Breast epithelium (tissue), 3 donors: ENCODE data around the gene SEC61A1.

Experiments used
- CTCF ChIP-seq, 3 donors: fragments of 450-650 bp; IDR thresholded peaks; one replicate each; pipeline ENCODE4 v1.5.1; 2016 to 2017; ENCODE audit warnings: antibody characterized with exemption in 3 of 3, mild to moderate bottlenecking in 3 of 3, moderate library complexity in 3 of 3
- POLR2A ChIP-seq: fragments of 450-650 bp; IDR thresholded peaks from one replicate; pipeline ENCODE4 v1.6.1; 2016; ENCODE audit warnings: antibody characterized with exemption, mild to moderate bottlenecking, moderate library complexity

GRCh38 chr3:128053614-128054013, 1.4 kb downstream of the SEC61A1 start:
- TF ChIP-seq CTCF (IDR thresholded peaks at IDR 0.05), result no peak
- TF ChIP-seq POLR2A, result no peak
